PC-9 (cell line): Measurements from ENCODE around the gene RITA1.

Experiments
- CTCF ChIP-seq: fragments of 200-600 bp; sonication (generic); conservative IDR thresholded peaks from 2 replicates; pipeline ENCODE4 v1.6.1; 2017; ENCODE audit warnings: mixed run types, antibody characterized with exemption, mild to moderate bottlenecking, moderate library complexity
- EZH2 ChIP-seq: fragments of 200-600 bp; sonication (generic); IDR thresholded peaks from 2 replicates; pipeline ENCODE4 v1.8.0; 2017; ENCODE audit warnings: antibody characterized with exemption, low read depth

- TF ChIP-seq CTCF (no peak), EZH2 (no peak)
Measured at GRCh38 chr12:113172185-113172584, 13.3 kb upstream of the RITA1 start.
